B cell (primary cell): ENCODE measurements around the gene CD247. TPM values are rescaled to one million over a fixed set of nuclear protein-coding genes. Genes with fewer than 3 reads are reported as not detected.

Source experiments
- ATAC-seq: fragments of 200-7000 bp; cut with Tn5 transposase; one replicate; pipeline ENCODE4 v1.10.0; 2021; ENCODE audit warnings: low read depth, mild to moderate bottlenecking, moderate number of reproducible peaks, moderate library complexity
- CTCF ChIA-PET: fragments of 350-600 bp; sonication (Branson Sonifier 250); formaldehyde crosslinking; loops from one replicate; lab custom pipeline; 2021; ENCODE audit warnings: antibody characterized with exemption, inconsistent platforms; lab: Charles Lee
- POLR2A ChIA-PET: fragments of 350-600 bp; sonication (Branson Sonifier 250); formaldehyde crosslinking; loops from one replicate; lab custom pipeline; 2021; ENCODE audit warnings: antibody characterized with exemption; lab: Charles Lee
- DNase-seq: peaks from one replicate; pipeline ENCODE4 v3.0.0; 2013
- H2AFZ ChIP-seq: 2 replicates; pipeline ENCODE4 v1.6.1; 2012; ENCODE audit warnings: mild to moderate bottlenecking, low read depth, low read length; ENCODE audit not compliant: insufficient read depth, poor library complexity, severe bottlenecking
- H3K27ac ChIP-seq, 2 donors: 1 replicate in 1 of 2; 2 replicates in 1 of 2; pipeline ENCODE4 v1.5.1; 2012 to 2013; ENCODE audit warnings: low read length in 2 of 2, mild to moderate bottlenecking in 2 of 2, moderate library complexity in 1 of 2
- H3K27me3 ChIP-seq, 4 experiments: fragments of 200-600 bp in 1 of 4; sonication (generic) in 1 of 4; replicated peaks in 1 of 4; 1 replicate in 2 of 4; 2 replicates in 2 of 4; pipeline versions ENCODE4 v1.6.1 to v1.7.0; 2013 to 2016; ENCODE audit warnings: low read length in 3 of 4, mild to moderate bottlenecking in 2 of 4, mixed read lengths in 1 of 4, moderate library complexity in 1 of 4; ENCODE audit not compliant: insufficient read depth in 4 of 4, control insufficient read depth in 3 of 4; ENCODE audit errors: control extremely low read depth in 1 of 4
- H3K36me3 ChIP-seq, 2 experiments: replicated peaks in 1 of 2; 1 replicate in 1 of 2; 2 replicates in 1 of 2; pipeline versions ENCODE4 v1.6.1 to v1.7.1; 2013; ENCODE audit warnings: low read length in 1 of 2; ENCODE audit not compliant: insufficient read depth in 2 of 2, control insufficient read depth in 1 of 2; ENCODE audit errors: control extremely low read depth in 1 of 2, extremely low read depth in 1 of 2
- H3K4me1 ChIP-seq, 2 donors: fragments of 200-600 bp in 1 of 2; sonication (generic) in 1 of 2; 1 replicate in 1 of 2; 2 replicates in 1 of 2; pipeline versions ENCODE4 v1.5.1 to v1.6.1; 2013 to 2017; ENCODE audit warnings: low read length in 2 of 2; ENCODE audit not compliant: control insufficient read depth in 2 of 2, insufficient read depth in 2 of 2
- H3K4me2 ChIP-seq: replicated peaks from 2 replicates; pipeline ENCODE3; 2012; ENCODE audit warnings: mild to moderate bottlenecking, low read depth, low read length; ENCODE audit not compliant: poor library complexity, severe bottlenecking
- H3K4me3 ChIP-seq, 5 experiments: fragments of 200-600 bp in 1 of 5; sonication (generic) in 1 of 5; 1 replicate in 3 of 5; 2 replicates in 2 of 5; pipeline versions ENCODE4 v1.5.1 to v1.7.0; 2011 to 2016; ENCODE audit warnings: low read length in 4 of 5, mild to moderate bottlenecking in 4 of 5, low read depth in 2 of 5, control low read depth in 1 of 5, moderate library complexity in 1 of 5; ENCODE audit not compliant: insufficient read depth in 1 of 5; ENCODE audit errors: control extremely low read depth in 1 of 5, extremely low read depth in 1 of 5
- H3K79me2 ChIP-seq: fragments of 200-600 bp; sonication (generic); one replicate; pipeline ENCODE4 v1.6.0; 2016; ENCODE audit warnings: low read length; ENCODE audit not compliant: control insufficient read depth, insufficient read depth
- H3K9ac ChIP-seq: fragments of 200-600 bp; sonication (generic); 2 replicates; pipeline ENCODE4 v1.6.1; 2017; ENCODE audit warnings: mild to moderate bottlenecking, low read length, moderate library complexity
- H3K9me3 ChIP-seq, 3 donors: one replicate each; pipeline versions ENCODE4 v1.6.1 to v1.7.1; 2013; ENCODE audit warnings: low read length in 2 of 3; ENCODE audit not compliant: control insufficient read depth in 2 of 3, insufficient read depth in 1 of 3; ENCODE audit errors: control extremely low read depth in 1 of 3
- H4K20me1 ChIP-seq: 2 replicates; pipeline ENCODE4 v1.6.0; 2012; ENCODE audit warnings: mild to moderate bottlenecking, low read length; ENCODE audit not compliant: insufficient read depth, control insufficient read depth, poor library complexity, severe bottlenecking
- H3K27ac Mint-ChIP-seq: one replicate; pipeline ENCODE4 v1.8.0; 2021; ENCODE audit warnings: mixed read lengths
- H3K27me3 Mint-ChIP-seq: one replicate; pipeline ENCODE4 v1.8.0; 2021; ENCODE audit warnings: mixed read lengths
- H3K4me1 Mint-ChIP-seq: one replicate; pipeline ENCODE4 v1.8.0; 2021; ENCODE audit warnings: mixed read lengths
- H3K4me3 Mint-ChIP-seq: one replicate; pipeline ENCODE4 v1.8.0; 2021; ENCODE audit warnings: mixed read lengths
- H3K9me3 Mint-ChIP-seq: one replicate; pipeline ENCODE4 v1.8.0; 2022; ENCODE audit warnings: mixed read lengths; ENCODE audit not compliant: insufficient read depth
- EZH2 ChIP-seq: IDR thresholded peaks from 2 replicates; pipeline ENCODE4 v1.6.1; 2012; ENCODE audit warnings: borderline replicate concordance, low read depth, mild to moderate bottlenecking, moderate library complexity, low read length; ENCODE audit not compliant: insufficient read depth, poor library complexity, severe bottlenecking
- WGBS: methylation state at CpG from one replicate; pipeline ENCODE4 v1.1.5; 2013; ENCODE audit warnings: missing lambda C conversion rate; ENCODE audit not compliant: insufficient coverage; 5-methylcytosine and 5-hydroxymethylcytosine counted together
- intact Hi-C: fragments of 100-400 bp; cut with micrococcal nuclease; formaldehyde crosslinking; loops from one replicate; pipeline ENCODE4 v1.10.0; 2022
- polyA plus RNA-seq: library from polyadenylated mRNA; depleted of rRNA; stranded (reverse); fragments of >200 nt; gene quantifications from 2 replicates; pipeline ENCODE4 v1.2.3, GENCODE V29; 2012
- total RNA-seq, 2 donors: library from RNA; stranded (reverse); fragments of 120-200 nt in 1 of 2; gene quantifications; 1 replicate in 1 of 2; 2 replicates in 1 of 2; pipeline versions ENCODE4 v1.2.3 to v1.2.4, GENCODE V29; 2013 to 2022
- TF ChIP-seq, protein P1 (sequence below): fragments of 200-600 bp; IDR thresholded peaks from one replicate; pipeline ENCODE4 v1.8.0; 2022; ENCODE audit warnings: antibody characterized with exemption, mild to moderate bottlenecking

CD247 gene
- total and polyA plus RNA-seq, 2 donors (not counting 1 experiment from before 2014, with no cell fraction given) = 2.5 to 10.8 TPM

DNA sequence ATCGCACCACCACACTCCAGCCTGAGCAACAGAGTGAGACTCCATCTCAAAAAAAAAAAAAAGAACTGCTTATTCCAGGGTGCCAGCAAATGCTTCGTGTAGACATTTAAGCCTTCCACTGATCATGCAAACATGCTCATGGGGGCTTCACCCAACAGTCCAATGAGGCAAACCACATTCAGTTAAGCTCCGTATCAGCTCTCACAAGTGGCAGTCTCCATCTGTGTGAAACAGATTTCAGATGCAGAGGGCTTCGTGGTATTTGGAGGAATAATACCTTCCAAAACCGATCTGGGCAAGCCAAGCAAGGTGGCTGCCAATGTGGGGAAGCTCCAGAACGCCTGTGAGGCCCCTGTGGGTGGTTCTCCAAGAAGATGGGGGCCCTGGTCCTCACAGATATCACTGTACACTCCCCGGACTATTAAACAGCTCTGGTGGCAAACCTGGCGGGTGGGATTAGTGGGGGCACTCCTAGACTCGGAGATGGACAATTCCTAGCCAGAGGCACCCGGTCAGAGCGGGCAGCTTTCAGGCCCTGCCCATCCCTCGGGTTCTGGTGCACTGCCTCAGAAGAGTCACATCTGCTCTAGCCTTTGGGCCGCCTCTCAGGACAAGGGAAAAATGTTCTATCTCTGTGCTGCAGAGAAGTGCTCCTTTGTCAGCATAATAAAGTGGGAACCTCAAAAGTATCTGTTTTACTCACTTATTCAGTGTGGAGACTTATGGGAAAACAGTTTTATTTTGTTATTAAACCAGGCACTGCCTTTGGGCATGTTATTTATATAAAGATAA is 25.1 kb upstream of the CD247 start:
- Histone ChIP-seq H3K4me2 (no peak overlapping the region), H4K20me1 (no peaks in the 10 kb centered on the region), H3K4me3 (no peak overlapping the region), H3K4me1 (peaks cover 3% of the 10 kb centered on the region in 2 donors), H2AFZ (no peak overlapping the region), H3K9ac (no peak overlapping the region), H3K9me3 (no peaks in the 10 kb centered on the region), H3K36me3 (no peaks in the 10 kb centered on the region), H3K27me3 (no peaks in the 10 kb centered on the region), H3K79me2 (no peaks in the 10 kb centered on the region), H3K27ac (no peak overlapping the region)
- WGBS = 91% methylated on average over 12 of the region's 13 CpGs
- no peaks in the 10 kb centered on the region for H3K9me3 Mint-ChIP-seq
- CTCF ChIA-PET = interaction anchor here (2.2 to 4.2 kb wide), 3 partner anchors 9 to 484 kb away, joined by 7 to 23 read pairs (median 11); no protein-coding TSS in a partner anchor
- no peak overlapping the region for H3K27ac Mint-ChIP-seq
- H3K4me3 Mint-ChIP-seq = no peak overlapping the region
- peaks cover 13% of the 10 kb centered on the region for H3K4me1 Mint-ChIP-seq
- no peak for DNase-seq
- POLR2A ChIA-PET = no interaction called here
- intact Hi-C loops = no loop called here
- no peaks in the 10 kb centered on the region for H3K27me3 Mint-ChIP-seq
- TF ChIP-seq, protein P1, sequence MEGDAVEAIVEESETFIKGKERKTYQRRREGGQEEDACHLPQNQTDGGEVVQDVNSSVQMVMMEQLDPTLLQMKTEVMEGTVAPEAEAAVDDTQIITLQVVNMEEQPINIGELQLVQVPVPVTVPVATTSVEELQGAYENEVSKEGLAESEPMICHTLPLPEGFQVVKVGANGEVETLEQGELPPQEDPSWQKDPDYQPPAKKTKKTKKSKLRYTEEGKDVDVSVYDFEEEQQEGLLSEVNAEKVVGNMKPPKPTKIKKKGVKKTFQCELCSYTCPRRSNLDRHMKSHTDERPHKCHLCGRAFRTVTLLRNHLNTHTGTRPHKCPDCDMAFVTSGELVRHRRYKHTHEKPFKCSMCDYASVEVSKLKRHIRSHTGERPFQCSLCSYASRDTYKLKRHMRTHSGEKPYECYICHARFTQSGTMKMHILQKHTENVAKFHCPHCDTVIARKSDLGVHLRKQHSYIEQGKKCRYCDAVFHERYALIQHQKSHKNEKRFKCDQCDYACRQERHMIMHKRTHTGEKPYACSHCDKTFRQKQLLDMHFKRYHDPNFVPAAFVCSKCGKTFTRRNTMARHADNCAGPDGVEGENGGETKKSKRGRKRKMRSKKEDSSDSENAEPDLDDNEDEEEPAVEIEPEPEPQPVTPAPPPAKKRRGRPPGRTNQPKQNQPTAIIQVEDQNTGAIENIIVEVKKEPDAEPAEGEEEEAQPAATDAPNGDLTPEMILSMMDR = no peak
- TF ChIP-seq EZH2 = no peak
- ATAC-seq = no peak
